GM12872 (cell line): ENCODE measurements around the gene SNX30.

Experiments
- TF ChIP-seq, protein P1 (sequence below): IDR thresholded peaks from 3 replicates; pipeline ENCODE4 v1.5.1; 2011; ENCODE audit warnings: low read depth, mild to moderate bottlenecking, low read length, moderate library complexity; ENCODE audit not compliant: insufficient read depth

The SNX30 gene

GRCh38 chr9:112772551-112772950 lies 22.0 kb downstream of the SNX30 start:
- TF ChIP-seq, protein P1, sequence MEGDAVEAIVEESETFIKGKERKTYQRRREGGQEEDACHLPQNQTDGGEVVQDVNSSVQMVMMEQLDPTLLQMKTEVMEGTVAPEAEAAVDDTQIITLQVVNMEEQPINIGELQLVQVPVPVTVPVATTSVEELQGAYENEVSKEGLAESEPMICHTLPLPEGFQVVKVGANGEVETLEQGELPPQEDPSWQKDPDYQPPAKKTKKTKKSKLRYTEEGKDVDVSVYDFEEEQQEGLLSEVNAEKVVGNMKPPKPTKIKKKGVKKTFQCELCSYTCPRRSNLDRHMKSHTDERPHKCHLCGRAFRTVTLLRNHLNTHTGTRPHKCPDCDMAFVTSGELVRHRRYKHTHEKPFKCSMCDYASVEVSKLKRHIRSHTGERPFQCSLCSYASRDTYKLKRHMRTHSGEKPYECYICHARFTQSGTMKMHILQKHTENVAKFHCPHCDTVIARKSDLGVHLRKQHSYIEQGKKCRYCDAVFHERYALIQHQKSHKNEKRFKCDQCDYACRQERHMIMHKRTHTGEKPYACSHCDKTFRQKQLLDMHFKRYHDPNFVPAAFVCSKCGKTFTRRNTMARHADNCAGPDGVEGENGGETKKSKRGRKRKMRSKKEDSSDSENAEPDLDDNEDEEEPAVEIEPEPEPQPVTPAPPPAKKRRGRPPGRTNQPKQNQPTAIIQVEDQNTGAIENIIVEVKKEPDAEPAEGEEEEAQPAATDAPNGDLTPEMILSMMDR: no peak

- TF ChIP-seq, protein P1: no peak
Measured at GRCh38 chr9:112774006-112774996, 23.7 kb downstream of the SNX30 start.

- TF ChIP-seq, protein P1: no peak
Measured at GRCh38 chr9:112777914-112778313, 27.4 kb downstream of the SNX30 start.

GRCh38 chr9:112780450-112781036 lies 30.0 kb downstream of the SNX30 start:
- TF ChIP-seq, protein P1: no peak

- TF ChIP-seq, protein P1: no peak
Measured at GRCh38 chr9:112782218-112782617, 31.7 kb downstream of the SNX30 start.

DNA sequence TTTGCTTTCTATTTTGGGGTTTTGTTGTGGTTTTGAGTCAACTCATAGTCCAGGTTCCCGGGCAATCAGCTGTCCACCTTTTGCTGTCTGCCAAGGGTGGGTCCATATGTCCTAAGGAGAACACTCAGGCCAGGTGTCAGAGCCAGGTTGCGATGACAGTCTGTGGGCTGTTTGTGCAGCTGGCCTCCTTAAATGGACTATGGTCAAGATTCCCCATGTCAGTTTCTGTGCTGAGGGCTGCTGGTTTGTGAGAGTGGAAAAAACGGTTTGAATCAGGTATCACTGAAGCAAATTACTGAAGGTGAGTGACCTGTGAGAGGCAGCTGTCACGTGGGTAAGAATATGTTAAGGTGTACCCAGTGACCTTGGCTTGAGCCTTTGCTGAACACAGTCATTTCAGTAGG lies 33.0 kb downstream of the SNX30 start:
- TF ChIP-seq, protein P1: no peak

DNA sequence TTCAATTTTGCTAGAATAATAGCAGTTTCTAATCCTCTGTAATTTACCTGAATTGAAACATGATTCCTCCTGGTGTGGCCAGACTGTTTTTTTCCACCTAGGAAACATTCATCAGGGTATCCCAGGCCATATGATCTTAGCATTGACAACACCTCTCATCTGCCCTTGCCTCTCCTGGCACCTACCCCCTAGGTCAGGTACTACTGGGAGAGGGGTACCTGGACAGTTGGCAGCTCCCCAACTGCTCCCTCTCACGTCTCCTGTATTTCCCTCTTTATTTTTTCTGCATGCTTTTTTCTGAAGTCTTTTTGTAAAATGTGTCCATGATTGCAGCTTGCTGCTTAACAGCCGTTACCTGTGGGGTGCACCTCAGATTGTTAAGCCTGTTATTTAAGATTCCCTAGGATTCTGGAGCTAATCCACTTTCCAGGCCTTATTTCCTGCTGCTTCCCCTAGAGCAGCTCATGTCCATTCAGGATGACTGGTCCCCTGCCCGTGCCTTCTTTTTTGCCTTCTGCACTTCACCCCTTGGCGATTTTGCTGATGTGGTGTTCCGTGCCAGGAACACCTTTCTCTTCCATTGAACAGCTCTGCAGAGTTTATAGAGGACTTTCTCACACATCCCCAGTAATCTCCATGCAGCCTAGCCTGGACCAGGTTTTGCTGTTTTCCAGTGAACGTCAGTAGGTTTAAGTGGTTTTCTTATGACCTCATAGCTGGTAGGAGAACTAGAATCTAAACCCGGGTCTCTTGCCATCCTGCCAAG lies 33.6 kb downstream of the SNX30 start:
- TF ChIP-seq, protein P1: no peak
